Vagina (tissue), 2 donors: ENCODE measurements around the gene C19orf38.
"Not testable (repeated sequence)": the region's sequence is repeated elsewhere in the genome, so short reads cannot be mapped to it uniquely, and the experiment has no call there.

Experiments
- POLR2A ChIP-seq, 2 donors: fragments of 450-650 bp; IDR thresholded peaks; one replicate each; pipeline ENCODE4 v1.6.1; 2017; ENCODE audit warnings: antibody characterized with exemption in 2 of 2, mild to moderate bottlenecking in 2 of 2, moderate library complexity in 2 of 2
- POLR2AphosphoS5 ChIP-seq, 2 donors: sonication (generic); formaldehyde crosslinking; IDR thresholded peaks; one replicate each; pipeline ENCODE4 v1.9.0; 2017; ENCODE audit warnings: antibody characterized with exemption in 2 of 2, mild to moderate bottlenecking in 2 of 2, low read depth in 1 of 2; ENCODE audit not compliant: insufficient read depth in 1 of 2

DNA sequence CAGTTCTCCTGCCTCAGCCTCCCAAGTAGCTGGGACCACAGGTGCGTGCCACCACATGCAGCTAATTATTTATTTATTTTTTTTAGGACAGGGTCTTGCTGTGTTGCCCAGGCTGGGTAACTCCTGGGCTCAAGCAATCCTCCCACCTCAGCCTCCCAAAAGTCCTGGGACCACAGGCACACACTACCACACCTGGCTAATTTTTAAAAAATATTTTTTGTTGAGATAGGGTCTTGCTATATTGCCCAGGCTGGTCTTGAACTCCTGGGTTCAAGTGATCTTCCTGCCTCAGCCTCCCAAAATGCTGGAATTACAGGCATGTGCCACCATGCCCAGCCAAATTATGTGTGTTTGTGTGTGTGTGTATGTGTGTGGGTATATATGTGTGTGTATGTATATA, 8.7 kb downstream of the C19orf38 start:
- not testable (repeated sequence) for TF ChIP-seq POLR2A (IDR thresholded peaks at IDR 0.05); POLR2AphosphoS5 (IDR thresholded peaks at IDR 0.05; ENCODE audit: insufficient read depth in 1 of 2, low read depth in 1 of 2)
